NT2/D1 (cell line): ENCODE data around the gene WDR12.

Experiments used
- DNase-seq: peaks from one replicate; pipeline ENCODE4 v3.0.0-alpha.2; 2011; ENCODE audit warnings: low read depth, low spot score
- H3K27me3 ChIP-seq: 2 replicates; pipeline ENCODE4 v1.6.0; 2011; ENCODE audit warnings: mild to moderate bottlenecking; ENCODE audit not compliant: insufficient read length, insufficient read depth
- H3K36me3 ChIP-seq: 2 replicates; pipeline ENCODE4 v1.6.1; 2011; ENCODE audit warnings: mild to moderate bottlenecking, low read length, mixed read lengths; ENCODE audit not compliant: insufficient read depth, insufficient read length
- H3K4me1 ChIP-seq: 2 replicates; pipeline ENCODE4 v1.5.1; 2011; ENCODE audit not compliant: insufficient read depth, insufficient read length
- H3K4me3 ChIP-seq: 2 replicates; pipeline ENCODE4 v1.5.1; 2011; ENCODE audit warnings: low read depth; ENCODE audit not compliant: insufficient read length
- H3K9ac ChIP-seq: 2 replicates; pipeline ENCODE4 v1.6.0; 2011; ENCODE audit warnings: low read depth; ENCODE audit not compliant: insufficient read length
- H3K9me3 ChIP-seq: 2 replicates; pipeline ENCODE4 v1.5.1; 2011; ENCODE audit warnings: mild to moderate bottlenecking, low read length; ENCODE audit not compliant: insufficient read depth
- SUZ12 ChIP-seq: IDR thresholded peaks from 2 replicates; pipeline ENCODE4 v1.6.1; 2011; ENCODE audit not compliant: insufficient read length, insufficient read depth; ENCODE audit errors: extremely low read depth
- YY1 ChIP-seq: IDR thresholded peaks from 2 replicates; pipeline ENCODE4 v1.6.1; 2011; ENCODE audit not compliant: insufficient read length, insufficient read depth
- ZNF274 ChIP-seq: IDR thresholded peaks from 2 replicates; pipeline ENCODE4 v1.6.1; 2011; ENCODE audit warnings: mild to moderate bottlenecking, low read depth, low read length

The WDR12 gene

DNA sequence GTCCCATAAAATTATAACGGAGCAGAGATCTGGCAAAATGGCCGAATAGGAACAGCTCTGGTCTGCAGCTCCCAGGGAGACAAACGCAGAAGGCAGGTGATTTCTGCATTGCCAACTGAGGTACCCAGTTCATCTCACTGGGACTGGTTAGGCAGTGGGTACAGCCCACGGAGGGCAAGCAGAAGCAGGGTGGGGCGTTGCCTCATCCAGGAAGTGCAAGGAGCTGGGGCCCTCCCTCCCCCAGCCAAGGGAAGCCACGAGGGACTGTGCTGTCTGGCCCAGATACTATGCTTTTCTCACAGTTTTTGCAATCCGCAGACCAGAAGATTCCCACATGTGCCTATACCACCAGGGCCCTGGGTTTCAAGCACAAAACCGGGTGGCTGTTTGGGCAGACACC, 62.7 kb downstream of the WDR12 start:
- Histone ChIP-seq H3K4me1 (peaks cover 2% of the 10 kb centered on the region), H3K27me3 (no peaks in the 10 kb centered on the region), H3K36me3 (no peaks in the 10 kb centered on the region), H3K9me3 (no peaks in the 10 kb centered on the region), H3K9ac (no peak overlapping the region), H3K4me3 (no peak overlapping the region)
- no peak for TF ChIP-seq SUZ12
- no peak for DNase-seq

DNA sequence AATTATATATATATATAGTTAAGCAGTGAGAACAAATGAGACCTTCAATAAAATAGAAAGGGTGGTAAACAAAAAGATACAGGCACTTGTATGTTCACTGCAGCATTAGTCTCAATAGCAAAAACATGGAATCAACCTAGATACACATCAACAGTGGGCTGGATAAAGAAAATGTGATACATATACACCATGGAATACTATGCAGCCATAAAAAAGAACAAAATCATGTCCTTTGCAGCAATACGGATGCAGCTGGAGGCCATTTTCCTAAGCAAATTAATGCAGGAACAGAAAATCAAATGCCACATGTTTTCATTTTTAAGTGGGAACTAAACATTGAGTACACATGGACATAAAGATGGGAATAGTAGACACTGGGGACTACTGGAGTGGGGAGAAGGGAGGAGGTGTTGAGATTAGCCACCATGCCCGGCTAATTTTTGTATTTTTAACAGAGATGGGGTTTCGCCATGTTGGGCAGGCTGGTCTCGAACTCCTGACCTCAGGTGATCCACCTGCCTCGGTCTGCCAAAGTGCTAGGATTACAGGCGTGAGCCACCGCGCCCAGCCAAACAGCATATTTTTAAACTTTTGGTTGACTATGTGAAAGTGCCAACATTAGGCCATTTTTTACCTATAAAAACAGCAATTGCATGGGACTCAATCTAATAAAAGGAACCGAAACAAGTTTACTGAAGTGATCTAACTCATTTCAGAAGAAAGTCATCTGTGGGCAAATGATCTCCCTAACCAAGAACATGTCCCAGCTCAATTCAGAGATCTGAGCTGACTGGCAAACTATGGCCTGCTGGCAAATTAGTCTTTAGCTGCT, 63.6 kb downstream of the WDR12 start:
- Histone ChIP-seq H3K4me3 (no peak overlapping the region), H3K9ac (no peak overlapping the region), H3K4me1 (peaks cover 2% of the 10 kb centered on the region), H3K36me3 (no peaks in the 10 kb centered on the region), H3K27me3 (no peaks in the 10 kb centered on the region), H3K9me3 (peaks cover 7% of the 10 kb centered on the region; the same call in 1 of the 2 replicates)
- TF ChIP-seq ZNF274 (no peak), YY1 (no peak), SUZ12 (no peak)
- DNase-seq, result no peak

GRCh38 chr2:202844656-202845055, 66.8 kb downstream of the WDR12 start:
- Histone ChIP-seq H3K27me3 (no peaks in the 10 kb centered on the region), H3K4me1 (peaks cover 2% of the 10 kb centered on the region), H3K4me3 (no peak overlapping the region), H3K36me3 (no peaks in the 10 kb centered on the region), H3K9ac (no peak overlapping the region), H3K9me3 (peaks cover 7% of the 10 kb centered on the region; the same call in 1 of the 2 replicates)
- no peak for DNase-seq
- TF ChIP-seq YY1 (no peak), SUZ12 (no peak), ZNF274 (no peak)

GRCh38 chr2:202842690-202843089, 68.8 kb downstream of the WDR12 start:
- DNase-seq, result no peak
- Histone ChIP-seq H3K4me3 (no peak overlapping the region), H3K27me3 (no peaks in the 10 kb centered on the region), H3K4me1 (no peaks in the 10 kb centered on the region), H3K9me3 (peaks cover 7% of the 10 kb centered on the region; the same call in 1 of the 2 replicates), H3K36me3 (no peaks in the 10 kb centered on the region), H3K9ac (no peak overlapping the region)
- TF ChIP-seq ZNF274 (no peak), SUZ12 (no peak), YY1 (no peak)

DNA sequence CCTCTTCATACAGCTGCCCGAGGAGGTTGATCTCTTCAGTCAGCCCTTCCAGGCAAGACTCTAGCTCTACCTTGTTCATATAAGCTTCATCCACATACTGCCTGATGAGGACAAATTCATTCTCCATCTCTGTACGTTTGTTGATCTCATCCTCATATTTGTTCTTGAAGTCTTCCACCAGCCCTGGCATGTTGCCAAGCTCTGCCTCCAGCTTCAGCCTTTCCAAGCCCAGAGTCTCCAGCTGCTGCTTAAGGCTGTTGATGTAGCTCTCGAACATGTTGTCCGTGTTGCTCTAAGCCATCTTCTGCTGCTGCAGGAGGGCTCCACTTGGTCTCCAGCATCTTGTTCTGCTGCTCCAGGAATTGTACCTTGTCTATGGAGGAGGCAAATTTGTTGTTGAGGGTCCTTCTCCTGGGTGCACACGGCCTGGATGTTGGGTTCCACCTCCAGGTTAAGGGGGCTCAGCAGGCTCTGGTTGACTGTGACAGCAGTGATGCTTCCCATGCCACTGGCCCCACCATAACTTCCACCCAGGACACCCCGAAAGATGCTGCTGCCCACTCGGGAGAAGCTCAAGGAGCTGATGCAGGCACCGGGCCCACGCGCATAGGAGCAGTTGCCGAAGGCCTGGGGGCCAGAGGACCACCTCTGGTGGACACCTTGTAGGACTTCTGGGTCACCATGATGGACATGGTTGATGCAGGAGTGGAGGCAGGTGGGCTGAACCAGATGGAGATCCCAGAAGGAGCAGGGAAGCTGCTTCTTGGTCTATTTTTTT, 70.2 kb downstream of the WDR12 start:
- Histone ChIP-seq H3K4me1 (no peaks in the 10 kb centered on the region), H3K4me3 (no peak overlapping the region), H3K36me3 (no peaks in the 10 kb centered on the region), H3K9ac (no peak overlapping the region), H3K27me3 (no peaks in the 10 kb centered on the region), H3K9me3 (peaks cover 7% of the 10 kb centered on the region; the same call in 1 of the 2 replicates)
- TF ChIP-seq SUZ12 (no peak), YY1 (no peak), ZNF274 (no peak)
- no peak for DNase-seq

DNA sequence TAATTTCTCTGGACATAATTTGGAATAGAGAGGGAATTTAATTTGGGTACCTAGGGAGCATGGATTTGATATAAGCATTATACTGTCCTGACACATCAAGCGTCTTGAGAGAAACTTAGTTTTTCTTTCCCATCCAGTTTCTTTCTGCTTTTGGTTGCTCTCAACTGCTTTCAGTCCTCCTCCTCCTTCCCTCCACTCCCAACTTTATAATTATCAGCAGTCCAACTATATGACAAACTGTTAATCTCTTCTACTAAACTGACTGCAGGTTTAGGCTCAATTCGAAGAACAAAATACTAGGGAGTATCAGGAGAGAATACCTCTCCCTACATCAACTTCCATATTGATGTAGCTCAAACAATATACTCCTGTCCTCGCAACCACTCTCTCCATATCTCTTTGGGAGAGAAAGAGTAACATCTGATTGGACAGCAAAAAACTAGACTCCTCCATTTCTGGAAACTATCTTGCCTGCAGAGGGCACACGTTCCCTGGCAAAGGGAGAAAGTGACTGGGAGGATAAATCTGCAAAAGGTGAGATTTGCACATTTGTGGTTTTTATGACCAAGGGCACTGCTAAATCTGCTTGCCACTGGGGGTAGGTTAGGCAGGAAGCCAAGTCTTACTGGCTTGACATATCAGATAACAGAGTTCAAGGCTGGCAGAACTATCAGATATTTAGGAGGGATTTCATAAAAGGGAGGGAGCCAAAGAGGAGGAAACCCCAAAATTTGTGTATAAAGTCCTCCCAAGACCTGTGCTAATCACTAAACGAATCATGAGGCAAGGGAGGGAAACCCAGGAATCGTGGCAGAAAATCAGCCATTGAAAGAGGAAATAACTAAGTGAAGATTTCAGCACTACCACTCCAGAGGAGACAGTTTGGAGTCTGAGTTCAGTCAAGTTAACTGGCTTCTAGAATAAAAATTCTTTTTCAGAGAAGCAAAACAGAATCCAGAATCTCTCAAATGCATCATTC, 79.9 kb downstream of the WDR12 start:
- H3K9ac ChIP-seq, result no peak overlapping the region
- TF ChIP-seq YY1 (no peak), ZNF274 (no peak), SUZ12 (no peak)
- H3K4me3 ChIP-seq, result no peak overlapping the region
- no peaks in the 10 kb centered on the region for H3K9me3 ChIP-seq
- no peaks in the 10 kb centered on the region for H3K36me3 ChIP-seq
- no peak for DNase-seq
- no peaks in the 10 kb centered on the region for H3K27me3 ChIP-seq
- no peaks in the 10 kb centered on the region for H3K4me1 ChIP-seq
